Fibroblast of pulmonary artery (primary cell): Measurements from ENCODE around the gene P2RX6.
"Not testable (repeated sequence)": the region's sequence is repeated elsewhere in the genome, so short reads cannot be mapped to it uniquely, and the experiment has no call there.

Source experiments
- DNase-seq: peaks from one replicate; pipeline ENCODE4 v3.0.0-alpha.2; 2010; ENCODE audit warnings: low read depth
- H3K4me3 ChIP-seq: replicated peaks from 2 replicates; pipeline ENCODE4 v1.5.1; 2011; ENCODE audit warnings: low read depth, mild to moderate bottlenecking, control low read depth, low read length, moderate library complexity
- TF ChIP-seq, protein P1 (sequence below): IDR thresholded peaks from 2 replicates; pipeline ENCODE4 v1.5.1; 2011; ENCODE audit warnings: mild to moderate bottlenecking, control low read depth, low read length, inconsistent platforms; ENCODE audit errors: missing control alignments

P2RX6 gene

DNA sequence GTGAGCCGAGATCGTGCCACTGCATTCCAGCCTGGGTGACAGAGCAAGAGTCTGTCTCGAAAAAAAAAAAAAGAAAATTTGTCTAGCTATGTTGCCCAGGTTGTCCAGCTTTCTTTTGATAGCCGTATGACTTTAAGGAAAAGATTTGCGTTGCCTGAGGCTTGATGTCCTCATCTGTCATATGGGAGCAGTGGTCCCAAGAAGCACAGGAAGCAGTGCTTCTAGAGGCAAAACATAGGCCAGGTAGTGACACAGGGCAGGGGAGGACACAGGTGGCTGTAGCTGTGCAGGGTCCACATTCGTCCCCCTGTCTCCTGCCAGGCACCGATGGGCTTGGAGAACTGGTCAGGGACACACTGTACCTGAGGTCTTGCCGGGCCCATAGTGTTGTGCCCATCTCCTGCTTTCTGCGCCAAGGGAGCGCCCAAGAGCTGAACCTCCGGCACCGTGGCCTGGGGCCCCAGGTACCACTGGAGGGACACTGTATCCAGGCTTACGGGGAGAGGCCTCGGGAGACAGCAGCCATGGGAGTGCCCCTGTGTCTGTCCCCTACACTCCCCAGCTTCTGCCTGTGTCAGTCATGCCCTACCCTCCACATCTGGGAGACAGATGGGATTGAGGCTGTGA is 32.2 kb downstream of the P2RX6 start:
- no peak overlapping the region for H3K4me3 ChIP-seq
- no peak for DNase-seq
- TF ChIP-seq, protein P1, sequence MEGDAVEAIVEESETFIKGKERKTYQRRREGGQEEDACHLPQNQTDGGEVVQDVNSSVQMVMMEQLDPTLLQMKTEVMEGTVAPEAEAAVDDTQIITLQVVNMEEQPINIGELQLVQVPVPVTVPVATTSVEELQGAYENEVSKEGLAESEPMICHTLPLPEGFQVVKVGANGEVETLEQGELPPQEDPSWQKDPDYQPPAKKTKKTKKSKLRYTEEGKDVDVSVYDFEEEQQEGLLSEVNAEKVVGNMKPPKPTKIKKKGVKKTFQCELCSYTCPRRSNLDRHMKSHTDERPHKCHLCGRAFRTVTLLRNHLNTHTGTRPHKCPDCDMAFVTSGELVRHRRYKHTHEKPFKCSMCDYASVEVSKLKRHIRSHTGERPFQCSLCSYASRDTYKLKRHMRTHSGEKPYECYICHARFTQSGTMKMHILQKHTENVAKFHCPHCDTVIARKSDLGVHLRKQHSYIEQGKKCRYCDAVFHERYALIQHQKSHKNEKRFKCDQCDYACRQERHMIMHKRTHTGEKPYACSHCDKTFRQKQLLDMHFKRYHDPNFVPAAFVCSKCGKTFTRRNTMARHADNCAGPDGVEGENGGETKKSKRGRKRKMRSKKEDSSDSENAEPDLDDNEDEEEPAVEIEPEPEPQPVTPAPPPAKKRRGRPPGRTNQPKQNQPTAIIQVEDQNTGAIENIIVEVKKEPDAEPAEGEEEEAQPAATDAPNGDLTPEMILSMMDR: no peak

DNA sequence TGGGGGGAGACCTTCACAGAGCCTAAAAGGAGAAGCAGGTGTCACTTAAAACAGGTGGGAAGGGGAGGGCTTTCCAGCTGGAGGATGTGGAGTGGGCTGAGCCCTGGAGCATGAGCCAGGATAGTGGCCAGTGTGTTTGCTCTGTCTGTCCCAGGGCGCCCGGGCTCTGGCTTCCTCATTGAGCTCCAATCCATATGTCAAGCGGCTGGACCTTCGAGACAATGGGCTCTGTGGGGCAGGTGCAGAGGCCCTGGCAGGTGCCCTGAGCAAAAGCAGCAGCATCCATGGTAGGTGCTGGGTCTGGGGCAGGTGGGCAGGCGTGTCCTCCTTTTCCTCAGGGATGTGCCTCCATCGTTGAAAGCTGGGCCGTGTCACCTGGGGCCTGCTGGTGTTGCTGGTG is 32.8 kb downstream of the P2RX6 start:
- no peak overlapping the region for H3K4me3 ChIP-seq
- no peak for DNase-seq
- TF ChIP-seq, protein P1: no peak

DNA sequence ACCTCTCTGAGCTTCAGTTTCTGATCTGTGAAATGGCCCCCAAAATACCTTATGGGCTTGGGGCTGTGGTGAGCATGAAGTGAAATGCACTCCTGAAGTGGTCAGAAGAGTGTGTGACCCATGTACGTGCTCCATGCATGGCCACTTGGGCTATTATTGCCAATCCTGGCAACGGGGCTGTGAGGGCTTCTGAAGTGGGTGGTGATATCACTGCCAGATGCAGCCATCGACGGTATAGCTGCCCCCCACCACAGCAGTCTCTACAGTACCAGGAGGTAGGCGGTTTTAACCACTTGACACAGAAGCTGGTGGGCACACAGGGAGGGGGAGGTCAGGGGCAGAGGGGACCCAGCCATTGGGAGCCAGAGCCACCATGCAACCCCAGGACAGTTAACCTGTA is 33.5 kb downstream of the P2RX6 start:
- not testable (repeated sequence) for DNase-seq, H3K4me3 ChIP-seq

DNA sequence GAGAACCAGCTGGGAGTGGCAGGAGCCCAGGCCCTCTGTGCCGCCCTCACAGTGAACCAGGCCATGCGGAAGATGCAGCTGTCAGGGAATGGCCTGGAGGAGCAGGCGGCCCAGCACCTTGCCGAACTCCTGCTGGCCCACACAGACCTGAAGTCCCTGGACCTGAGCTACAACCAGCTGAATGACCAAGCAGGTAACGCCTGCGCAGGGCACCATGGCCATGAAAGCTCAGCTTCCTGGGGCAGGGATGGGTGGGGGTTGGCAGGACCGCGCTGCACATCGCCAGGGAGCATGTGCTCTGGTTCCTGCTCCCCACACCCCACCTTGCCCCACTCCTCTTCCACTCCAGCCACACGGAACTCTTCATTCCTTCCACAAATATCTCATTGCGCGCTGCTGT is 34.0 kb downstream of the P2RX6 start:
- not testable (repeated sequence) for H3K4me3 ChIP-seq, DNase-seq

DNA sequence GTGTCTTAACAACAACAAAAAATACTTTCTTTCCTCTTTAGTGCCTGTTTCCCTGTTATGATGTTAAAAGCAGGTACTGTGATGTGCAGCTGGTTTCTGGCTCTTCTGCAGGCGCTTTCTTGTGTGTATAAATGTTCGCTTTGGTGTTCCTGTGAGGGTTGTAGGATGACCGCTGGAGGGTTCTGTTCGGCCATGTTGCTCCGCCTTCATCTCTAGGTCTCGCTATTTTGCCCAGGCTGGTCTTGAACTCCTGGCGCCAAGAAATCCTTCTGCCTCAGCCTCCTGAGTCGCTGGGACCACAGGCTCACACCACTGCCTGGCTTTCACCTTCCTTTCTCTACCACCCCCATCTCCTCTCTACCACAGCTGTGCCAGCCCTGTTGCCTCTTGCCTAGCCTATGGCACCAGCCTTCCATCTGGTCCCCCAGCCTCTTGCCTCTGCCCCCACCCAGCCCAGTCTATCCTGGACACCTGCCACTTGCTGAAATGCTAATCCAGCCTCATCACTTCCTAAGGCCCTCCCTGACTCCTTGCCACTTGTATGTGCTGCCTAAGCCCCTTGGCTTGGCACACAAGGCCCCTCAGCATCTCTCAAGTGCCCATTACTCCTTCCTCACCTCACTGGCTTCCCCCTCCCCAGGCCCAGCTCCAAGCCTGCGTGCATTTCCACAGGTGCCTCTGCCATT is 36.3 kb downstream of the P2RX6 start:
- H3K4me3 ChIP-seq: no peak overlapping the region
- no peak for DNase-seq
- TF ChIP-seq, protein P1: no peak

DNA sequence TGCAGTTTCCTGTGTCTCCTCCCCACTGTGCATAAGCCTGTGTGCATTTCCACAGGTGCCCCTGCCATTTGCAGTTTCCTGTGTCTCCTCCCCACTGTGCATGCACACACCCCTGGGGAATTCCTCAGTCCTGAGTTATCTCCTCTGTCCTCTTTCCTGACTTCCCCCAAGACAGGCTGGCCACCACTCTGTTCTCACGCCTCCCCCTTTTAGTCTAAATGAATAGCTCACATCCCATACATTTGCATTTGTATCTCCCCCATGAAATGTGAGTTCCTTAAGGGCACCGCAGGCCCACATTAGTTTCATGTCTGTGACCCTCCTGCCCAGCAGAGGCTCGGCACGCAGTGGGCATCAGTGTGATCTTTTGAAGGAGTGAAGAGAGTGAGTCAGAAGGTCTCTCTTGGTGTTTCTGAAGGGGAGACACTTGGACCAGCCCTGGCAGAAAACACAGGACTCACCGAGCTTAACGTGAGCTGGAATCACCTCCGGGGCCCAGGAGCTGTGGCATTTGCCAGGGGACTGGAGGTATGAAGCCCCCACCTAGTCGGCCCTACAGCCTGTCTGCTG is 37.0 kb downstream of the P2RX6 start:
- no peak for DNase-seq
- no peak overlapping the region for H3K4me3 ChIP-seq
- TF ChIP-seq, protein P1: no peak

DNA sequence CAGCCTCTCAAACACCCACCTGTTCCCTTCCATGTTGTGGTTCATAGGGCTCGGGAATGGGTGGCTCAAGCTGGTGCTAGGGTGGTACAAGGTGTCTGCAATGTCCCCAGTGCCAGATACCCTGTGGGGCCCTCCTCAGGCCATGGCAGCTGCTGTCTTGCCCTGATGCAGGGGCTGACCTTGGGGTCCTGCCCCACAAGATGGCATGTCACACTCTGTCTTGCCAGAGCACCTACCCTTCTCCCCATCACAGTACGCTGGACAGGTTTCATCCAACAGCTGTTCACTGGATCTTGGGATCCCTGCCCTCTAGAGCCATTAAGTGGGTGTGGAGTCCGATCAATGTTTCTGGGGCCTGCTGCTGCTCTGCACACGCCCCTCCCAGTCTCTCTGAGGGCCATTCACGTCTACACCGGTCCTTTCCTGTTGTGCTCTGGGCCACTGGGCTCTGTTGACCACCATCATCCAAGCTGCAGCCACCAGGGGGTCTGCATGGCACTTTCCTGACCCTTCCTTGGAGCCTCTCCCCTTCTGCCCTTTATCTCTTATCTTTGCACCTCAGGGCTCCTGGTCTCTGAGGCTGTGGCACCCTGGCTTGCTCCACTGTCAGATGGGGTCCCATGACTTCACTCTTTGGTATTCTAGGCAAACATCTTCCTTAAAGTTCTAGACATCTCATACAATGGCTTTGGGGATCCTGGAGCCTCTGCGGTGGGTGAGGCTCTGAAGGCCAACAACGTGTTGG is 37.9 kb downstream of the P2RX6 start:
- TF ChIP-seq, protein P1: no peak
- DNase-seq: no peak
- no peak overlapping the region for H3K4me3 ChIP-seq
